H1 (cell line): ENCODE data around the gene ALPK3. TPM values are rescaled to one million over a fixed set of nuclear protein-coding genes. Genes with fewer than 3 reads are reported as not detected.
A peak's percentile ranks its signal among the peaks of the same experiment; 100 is the strongest.

Source experiments
- CTCF ChIA-PET: fragments of 300-600 bp; sonication (Branson Sonifier 250); formaldehyde crosslinking; loops from one replicate; lab custom pipeline; 2021; ENCODE audit not compliant: partially characterized antibody; lab: Charles Lee
- POLR2A ChIA-PET: fragments of 300-600 bp; sonication (Branson Sonifier 250); formaldehyde crosslinking; loops from one replicate; lab custom pipeline; 2021; ENCODE audit warnings: inconsistent platforms; ENCODE audit not compliant: partially characterized antibody; lab: Charles Lee
- DNase-seq, 2 experiments: peaks; one replicate each; pipeline versions ENCODE4 v3.0.0 to v3.0.0-alpha.2; 2010 to 2022; ENCODE audit warnings: low spot score in 2 of 2, low read depth in 1 of 2, mixed read lengths in 1 of 2
- FAIRE-seq: peaks from 2 replicates; lab custom pipeline; 2011; peaks lifted over from hg19 to GRCh38; lab: Jason Lieb, UNC
- H2AFZ ChIP-seq: 2 replicates; pipeline ENCODE4 v1.8.1; 2012; ENCODE audit warnings: low read length, inconsistent platforms
- H2AK5ac ChIP-seq: 2 replicates; pipeline ENCODE4 v1.6.1; 2013; ENCODE audit warnings: low read depth, low read length
- H2BK120ac ChIP-seq: replicated peaks from 2 replicates; pipeline ENCODE3; 2013; ENCODE audit warnings: low read depth, low read length, inconsistent platforms
- H2BK12ac ChIP-seq: 2 replicates; pipeline ENCODE4 v1.6.1; 2013; ENCODE audit warnings: low read depth, low read length
- H2BK15ac ChIP-seq: 2 replicates; pipeline ENCODE4 v1.6.1; 2013; ENCODE audit warnings: low read length
- H2BK20ac ChIP-seq: 2 replicates; pipeline ENCODE4 v1.6.1; 2013; ENCODE audit warnings: low read length
- H2BK5ac ChIP-seq: 2 replicates; pipeline ENCODE4 v1.6.1; 2013; ENCODE audit warnings: low read depth, low read length
- H3K14ac ChIP-seq: 2 replicates; pipeline ENCODE4 v1.6.1; 2013; ENCODE audit warnings: inconsistent platforms; ENCODE audit not compliant: insufficient read length
- H3K18ac ChIP-seq: 2 replicates; pipeline ENCODE4 v1.6.1; 2013; ENCODE audit warnings: low read length; ENCODE audit errors: extremely low read depth
- H3K23ac ChIP-seq: 2 replicates; pipeline ENCODE4 v1.6.1; 2013; ENCODE audit warnings: inconsistent platforms; ENCODE audit not compliant: insufficient read length
- H3K23me2 ChIP-seq: 2 replicates; pipeline ENCODE4 v1.6.1; 2013; ENCODE audit warnings: low read depth, low read length
- H3K27ac ChIP-seq: 2 replicates; pipeline ENCODE4 v1.6.1; 2011; ENCODE audit warnings: low read depth, low read length, inconsistent platforms
- H3K27me3 ChIP-seq, 4 experiments: replicated peaks in 1 of 4; 1 replicate in 1 of 4; 2 replicates in 3 of 4; pipeline versions ENCODE4 v1.6.1 to v1.8.1; 2011 to 2013; ENCODE audit warnings: low read length in 3 of 4, mild to moderate bottlenecking in 3 of 4, inconsistent platforms in 2 of 4, mixed read lengths in 2 of 4, moderate library complexity in 1 of 4; ENCODE audit not compliant: control insufficient read depth in 3 of 4, insufficient read depth in 3 of 4; ENCODE audit errors: extremely low read depth in 1 of 4
- H3K36me3 ChIP-seq, 4 experiments: 2 replicates each; pipeline versions ENCODE4 v1.6.1 to v1.8.1; 2011 to 2013; ENCODE audit warnings: mild to moderate bottlenecking in 4 of 4, low read length in 3 of 4, moderate library complexity in 2 of 4, control low read depth in 1 of 4, inconsistent platforms in 1 of 4; ENCODE audit not compliant: insufficient read depth in 4 of 4, control insufficient read depth in 2 of 4
- H3K4ac ChIP-seq: replicated peaks from 2 replicates; pipeline ENCODE3; 2013; ENCODE audit warnings: low read length, low read depth, mixed read lengths, inconsistent platforms; ENCODE audit not compliant: insufficient read length
- H3K4me1 ChIP-seq, 4 experiments: replicated peaks in 1 of 4; 1 replicate in 1 of 4; 2 replicates in 3 of 4; pipeline versions ENCODE4 v1.6.1 to v1.8.1; 2011 to 2013; ENCODE audit warnings: low read length in 3 of 4, inconsistent platforms in 2 of 4, mixed read lengths in 1 of 4; ENCODE audit not compliant: insufficient read depth in 4 of 4, control insufficient read depth in 3 of 4
- H3K4me2 ChIP-seq, 2 experiments: 2 replicates each; pipeline versions ENCODE4 v1.6.1 to v1.8.1; 2011 to 2013; ENCODE audit warnings: low read depth in 2 of 2, low read length in 2 of 2, control low read depth in 1 of 2, inconsistent platforms in 1 of 2, mild to moderate bottlenecking in 1 of 2; ENCODE audit not compliant: insufficient read depth in 1 of 2
- H3K4me3 ChIP-seq, 4 experiments: fragments of 200-600, 300-600 bp in 1 of 4; sonication (generic), shearing (Covaris generic), sonication (Bioruptor Twin) in 1 of 4; 2 replicates each; pipeline versions ENCODE4 v1.5.1 to v1.8.1; 2011 to 2016; ENCODE audit warnings: low read length in 4 of 4, low read depth in 3 of 4, control low read depth in 2 of 4, inconsistent platforms in 2 of 4, mild to moderate bottlenecking in 2 of 4, mixed read lengths in 1 of 4, moderate library complexity in 1 of 4; ENCODE audit not compliant: insufficient read depth in 2 of 4; ENCODE audit errors: extremely low read depth in 1 of 4
- H3K56ac ChIP-seq: replicated peaks from 2 replicates; pipeline ENCODE3; 2013; ENCODE audit warnings: low read depth, mild to moderate bottlenecking, mixed read lengths, low read length, inconsistent platforms; ENCODE audit not compliant: insufficient read length
- H3K79me1 ChIP-seq: 2 replicates; pipeline ENCODE4 v1.6.1; 2013; ENCODE audit warnings: low read depth, low read length, control low read depth
- H3K79me2 ChIP-seq, 2 experiments: 2 replicates each; pipeline versions ENCODE4 v1.6.1 to v1.8.1; 2012 to 2013; ENCODE audit warnings: low read length in 2 of 2, mild to moderate bottlenecking in 2 of 2, inconsistent platforms in 1 of 2; ENCODE audit not compliant: insufficient read depth in 2 of 2, control insufficient read depth in 1 of 2
- H3K9ac ChIP-seq, 4 experiments: replicated peaks in 1 of 4; 1 replicate in 1 of 4; 2 replicates in 3 of 4; pipeline versions ENCODE4 v1.6.1 to v1.8.1; 2011 to 2013; ENCODE audit warnings: low read depth in 3 of 4, low read length in 3 of 4, control low read depth in 2 of 4, mild to moderate bottlenecking in 2 of 4, moderate library complexity in 2 of 4, inconsistent platforms in 1 of 4; ENCODE audit errors: extremely low read depth in 1 of 4
- H3K9me3 ChIP-seq, 2 experiments: 2 replicates each; pipeline versions ENCODE4 v1.6.1 to v1.8.1; 2012 to 2013; ENCODE audit warnings: mild to moderate bottlenecking in 2 of 2, moderate library complexity in 2 of 2, control low read depth in 1 of 2, inconsistent platforms in 1 of 2, low read depth in 1 of 2, low read length in 1 of 2, mixed read lengths in 1 of 2; ENCODE audit not compliant: insufficient read depth in 2 of 2
- H4K20me1 ChIP-seq, 2 experiments: replicated peaks in 1 of 2; 2 replicates each; pipeline versions ENCODE3 to v1.8.1; 2011 to 2013; ENCODE audit warnings: inconsistent platforms in 2 of 2, low read length in 2 of 2, mild to moderate bottlenecking in 1 of 2; ENCODE audit not compliant: insufficient read depth in 2 of 2, control insufficient read depth in 1 of 2
- H4K5ac ChIP-seq: 2 replicates; pipeline ENCODE4 v1.6.1; 2013; ENCODE audit warnings: low read length, low read depth, mixed read lengths, inconsistent platforms; ENCODE audit not compliant: insufficient read length
- H4K8ac ChIP-seq: 2 replicates; pipeline ENCODE4 v1.8.0; 2013; ENCODE audit warnings: mild to moderate bottlenecking, moderate library complexity, low read length, inconsistent platforms; ENCODE audit not compliant: insufficient read depth; ENCODE audit errors: extremely low read depth
- H4K91ac ChIP-seq: replicated peaks from 2 replicates; pipeline ENCODE3; 2013; ENCODE audit warnings: low read length, mixed read lengths, inconsistent platforms; ENCODE audit not compliant: insufficient read length
- JUN ChIP-seq: IDR thresholded peaks from 2 replicates; pipeline ENCODE4 v1.6.1; 2011; ENCODE audit warnings: low read depth, mild to moderate bottlenecking, improper control_type of control experiment, low read length
- POU5F1 ChIP-seq: IDR thresholded peaks from 2 replicates; pipeline ENCODE4 v1.6.1; 2011; ENCODE audit warnings: low read depth, mild to moderate bottlenecking, low read length, moderate library complexity
- RAD21 ChIP-seq, 2 experiments: IDR thresholded peaks in 1 of 2; conservative IDR thresholded peaks in 1 of 2; 2 replicates each; pipeline ENCODE4 v1.6.1; 2011; ENCODE audit warnings: low read depth in 2 of 2, low read length in 2 of 2, improper control_type of control experiment in 1 of 2, inconsistent platforms in 1 of 2, mild to moderate bottlenecking in 1 of 2, moderate library complexity in 1 of 2
- SIN3A ChIP-seq, 2 experiments: IDR thresholded peaks in 1 of 2; conservative IDR thresholded peaks in 1 of 2; 2 replicates each; pipeline ENCODE4 v1.6.1; 2011 to 2012; ENCODE audit warnings: low read length in 2 of 2, improper control_type of control experiment in 1 of 2, low read depth in 1 of 2, mild to moderate bottlenecking in 1 of 2
- WGBS, 2 experiments: shearing (Covaris generic) in 1 of 2; methylation state at CpG; one replicate each; pipeline versions ENCODE4 v1.1.6 to v1.1.7; 2013 to 2015; ENCODE audit warnings: low lambda C conversion rate in 2 of 2, mixed read lengths in 2 of 2, inconsistent platforms in 1 of 2, low coverage in 1 of 2, missing lambda C conversion rate in 1 of 2; ENCODE audit not compliant: insufficient replicate concordance in 2 of 2, insufficient coverage in 1 of 2, insufficient read length in 1 of 2; ENCODE audit errors: extremely low coverage in 1 of 2, missing lambda C conversion rate in 1 of 2; 5-methylcytosine and 5-hydroxymethylcytosine counted together
- polyA plus RNA-seq, 7 experiments: library from polyadenylated mRNA; depleted of rRNA in 3 of 7; stranded (reverse) in 5 of 7; unstranded in 2 of 7; fragments of >200 nt in 5 of 7; fragments of 200-250 nt in 2 of 7; gene quantifications; 1 replicate in 5 of 7; 2 replicates in 1 of 7; 4 replicates in 1 of 7; pipeline versions ENCODE4 v1.2.1 to v1.2.3, GENCODE V29; 2011 to 2013; ENCODE audit warnings: missing spikeins in 2 of 7, mixed read lengths in 2 of 7
- total RNA-seq: library from RNA; stranded (reverse); fragmentation: NEBNext Ultra II Directional; extraction: Animal tissue kit (Norgen Biotek cat#: 25700); gene quantifications from 2 replicates; pipeline ENCODE4 v1.2.1, GENCODE V29; 2021
- TF ChIP-seq, protein P1 (sequence below): IDR thresholded peaks from 2 replicates; pipeline ENCODE4 v1.6.1; 2011; ENCODE audit warnings: low read length, improper control_type of control experiment
- TF ChIP-seq, protein P2 (sequence below): IDR thresholded peaks from 2 replicates; pipeline ENCODE4 v1.6.1; 2012; ENCODE audit warnings: low read length, inconsistent platforms

Gene ALPK3
- total and polyA plus RNA-seq, 2 of the 8 experiments (the other 6 are each of a cell fraction or from before 2014, with no cell fraction given): 4.4 to 19.2 TPM

DNA sequence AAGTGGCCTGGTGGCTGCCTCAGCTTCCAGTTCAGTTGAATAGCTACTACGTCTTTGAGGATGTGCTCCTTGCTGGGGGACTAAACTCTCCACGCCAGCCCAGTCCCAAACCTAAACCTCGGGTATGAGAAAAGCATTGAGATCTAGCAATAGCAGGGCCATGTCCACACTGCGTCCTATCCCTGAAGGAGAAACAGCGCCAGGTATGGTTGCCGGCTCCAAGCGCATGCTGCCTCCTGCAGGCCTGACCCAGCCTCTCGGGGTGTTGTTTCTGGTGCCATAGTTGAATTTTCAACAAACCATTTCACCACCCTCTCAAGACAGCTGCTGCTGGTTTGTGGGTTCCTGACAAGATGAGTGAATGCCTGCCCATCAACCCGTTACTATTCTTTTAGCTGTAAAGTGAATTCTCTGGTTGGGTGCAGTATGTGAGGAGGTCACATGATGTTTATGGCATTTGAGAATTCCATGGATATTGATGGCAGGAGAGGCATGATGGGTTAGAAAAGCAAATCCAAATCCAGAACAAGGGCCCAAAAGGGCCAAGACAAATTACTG, 54.4 kb downstream of the ALPK3 start:
- H3K14ac ChIP-seq: no peak overlapping the region
- H4K8ac ChIP-seq: no peak overlapping the region
- no peak overlapping the region for H2BK120ac ChIP-seq
- H2BK5ac ChIP-seq: no peak overlapping the region
- H2BK12ac ChIP-seq: no peak overlapping the region
- no peak overlapping the region for H4K91ac ChIP-seq
- no peaks in the 10 kb centered on the region for H3K4me1 ChIP-seq
- H3K56ac ChIP-seq: no peak overlapping the region
- no peak overlapping the region for H3K27ac ChIP-seq
- H2BK20ac ChIP-seq: no peak overlapping the region
- no peak overlapping the region for H3K4ac ChIP-seq
- 88% methylated on average over 9 of the region's 9 CpGs; no CpG with 5 or more reads in 1 of the 2 experiments for WGBS, 2 experiments
- no peak overlapping the region for H3K4me3 ChIP-seq
- ChIA-PET CTCF (interaction anchor here (0.6 to 3.5 kb wide), 20 partner anchors 10 to 298 kb away, joined by 3 to 20 read pairs (median 5); partner anchors contain the start of genes NMB and WDR73), POLR2A (interaction anchor here (0.7 to 1.7 kb wide), 4 partner anchors 9 to 43 kb away, joined by 4 to 6 read pairs (median 4); no protein-coding TSS in a partner anchor)
- no peaks in the 10 kb centered on the region for H3K79me1 ChIP-seq
- H4K20me1 ChIP-seq: peaks cover 0 to 3% of the 10 kb centered on the region in 2 experiments
- no peak overlapping the region for H2AFZ ChIP-seq
- FAIRE-seq (no peak), DNase-seq (no peak)
- H3K79me2 ChIP-seq: no peaks in the 10 kb centered on the region
- H3K36me3 ChIP-seq: no peaks in the 10 kb centered on the region
- H3K23ac ChIP-seq: no peak overlapping the region
- H3K4me2 ChIP-seq: no peak overlapping the region
- H2BK15ac ChIP-seq: no peak overlapping the region
- H2AK5ac ChIP-seq: no peak overlapping the region
- no peaks in the 10 kb centered on the region for H3K23me2 ChIP-seq
- no peak overlapping the region for H3K9ac ChIP-seq
- no peak overlapping the region for H3K18ac ChIP-seq
- no peak overlapping the region for H4K5ac ChIP-seq
- H3K27me3 ChIP-seq: no peaks in the 10 kb centered on the region
- no peaks in the 10 kb centered on the region for H3K9me3 ChIP-seq
- TF ChIP-seq POU5F1 (no peak), RAD21 (IDR thresholded peaks at IDR 0.05 in 1 of 2, conservative IDR thresholded peaks at IDR 0.05 in 1 of 2; ENCODE audit: low read depth in 2 of 2, low read length in 2 of 2) (peak; percentile 34 to 48), SIN3A (conservative IDR thresholded peaks at IDR 0.05 in 1 of 2, IDR thresholded peaks at IDR 0.05 in 1 of 2; ENCODE audit: low read depth in 1 of 2, low read length in 2 of 2) (no peak), JUN (no peak)
- TF ChIP-seq, protein P1, sequence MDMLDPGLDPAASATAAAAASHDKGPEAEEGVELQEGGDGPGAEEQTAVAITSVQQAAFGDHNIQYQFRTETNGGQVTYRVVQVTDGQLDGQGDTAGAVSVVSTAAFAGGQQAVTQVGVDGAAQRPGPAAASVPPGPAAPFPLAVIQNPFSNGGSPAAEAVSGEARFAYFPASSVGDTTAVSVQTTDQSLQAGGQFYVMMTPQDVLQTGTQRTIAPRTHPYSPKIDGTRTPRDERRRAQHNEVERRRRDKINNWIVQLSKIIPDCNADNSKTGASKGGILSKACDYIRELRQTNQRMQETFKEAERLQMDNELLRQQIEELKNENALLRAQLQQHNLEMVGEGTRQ: no peak
- TF ChIP-seq, protein P2, sequence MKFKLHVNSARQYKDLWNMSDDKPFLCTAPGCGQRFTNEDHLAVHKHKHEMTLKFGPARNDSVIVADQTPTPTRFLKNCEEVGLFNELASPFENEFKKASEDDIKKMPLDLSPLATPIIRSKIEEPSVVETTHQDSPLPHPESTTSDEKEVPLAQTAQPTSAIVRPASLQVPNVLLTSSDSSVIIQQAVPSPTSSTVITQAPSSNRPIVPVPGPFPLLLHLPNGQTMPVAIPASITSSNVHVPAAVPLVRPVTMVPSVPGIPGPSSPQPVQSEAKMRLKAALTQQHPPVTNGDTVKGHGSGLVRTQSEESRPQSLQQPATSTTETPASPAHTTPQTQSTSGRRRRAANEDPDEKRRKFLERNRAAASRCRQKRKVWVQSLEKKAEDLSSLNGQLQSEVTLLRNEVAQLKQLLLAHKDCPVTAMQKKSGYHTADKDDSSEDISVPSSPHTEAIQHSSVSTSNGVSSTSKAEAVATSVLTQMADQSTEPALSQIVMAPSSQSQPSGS: no peak
